HCT116 (cell line): ENCODE data around the gene HNRNPU. TPM values are rescaled to one million over a fixed set of nuclear protein-coding genes. Genes with fewer than 3 reads are reported as not detected.

Experiments
- ATAC-seq: fragments of 200-7000 bp; cut with Tn5 transposase; 2 replicates; pipeline ENCODE4 v1.9.1; 2020; ENCODE audit warnings: mild to moderate bottlenecking, moderate library complexity
- BruUV-seq: library from RNA; stranded (reverse); fragments of 400-500 nt; replicated peaks from 2 replicates; lab custom pipeline; 2021; lab: Mats Ljungman, UMichigan
- CTCF ChIA-PET: fragments of 300-600 bp; sonication (Branson Sonifier 250); formaldehyde crosslinking; loops from one replicate; lab custom pipeline; 2021; ENCODE audit warnings: antibody characterized with exemption; lab: Charles Lee
- POLR2A ChIA-PET: fragments of 300-600, 350-600 bp; sonication (Branson Sonifier 250); formaldehyde crosslinking; loops from one replicate; lab custom pipeline; 2021; ENCODE audit warnings: antibody characterized with exemption; lab: Charles Lee
- RAD21 ChIA-PET, 2 experiments: fragments of 300-600 bp; sonication (Branson Sonifier 250); formaldehyde crosslinking; loops; one replicate each; lab custom pipeline; 2023; ENCODE audit warnings: low total read pairs in 2 of 2; ENCODE audit not compliant: uncharacterized antibody in 2 of 2, unreplicated experiment in 2 of 2, low non-redundant PET in 1 of 2; lab: Charles Lee
- DNase-seq: peaks from one replicate; pipeline ENCODE4 v3.0.0-alpha.2; 2010; ENCODE audit warnings: low read depth, low spot score
- H2AFZ ChIP-seq: fragments of 200-600 bp; shearing (Covaris generic), sonication (generic); 2 replicates; pipeline ENCODE4 v1.6.1; 2017; ENCODE audit warnings: low read depth, mixed run types, mixed read lengths, antibody characterized with exemption, low read length; ENCODE audit not compliant: poor library complexity, severe bottlenecking
- H3K27ac ChIP-seq: 2 replicates; pipeline ENCODE4 v1.5.1; 2012; ENCODE audit warnings: low read depth, low read length
- H3K27me3 ChIP-seq: fragments of 200-600 bp; sonication (generic); 2 replicates; pipeline ENCODE4 v1.6.1; 2016; ENCODE audit warnings: mixed run types, low read length, mixed read lengths; ENCODE audit not compliant: insufficient read depth
- H3K36me3 ChIP-seq, 2 experiments: fragments of 200-500 bp in 1 of 2; fragments of 200-600 bp in 1 of 2; sonication (Bioruptor generic) in 1 of 2; sonication (generic) in 1 of 2; 2 replicates each; pipeline versions ENCODE4 v1.5.1 to v1.6.1; 2014 to 2016; ENCODE audit warnings: low read length in 2 of 2, inconsistent platforms in 1 of 2, mixed read lengths in 1 of 2, mixed run types in 1 of 2; ENCODE audit not compliant: insufficient read depth in 2 of 2, control insufficient read depth in 1 of 2
- H3K4me1 ChIP-seq, 2 experiments: fragments of 200-600 bp in 1 of 2; sonication (generic) in 1 of 2; 2 replicates each; pipeline versions ENCODE4 v1.5.1 to v1.6.1; 2012 to 2017; ENCODE audit warnings: low read length in 2 of 2, inconsistent platforms in 1 of 2, mild to moderate bottlenecking in 1 of 2, mixed read lengths in 1 of 2, mixed run types in 1 of 2, moderate library complexity in 1 of 2; ENCODE audit not compliant: insufficient read depth in 2 of 2, control insufficient read depth in 1 of 2
- H3K4me2 ChIP-seq: fragments of 200-600 bp; sonication (generic); 2 replicates; pipeline ENCODE4 v1.6.1; 2017; ENCODE audit warnings: mixed run types, low read length, mixed read lengths
- H3K4me3 ChIP-seq, 2 experiments: fragments of 200-600 bp in 1 of 2; sonication (generic) in 1 of 2; replicated peaks in 1 of 2; 2 replicates each; pipeline ENCODE4 v1.5.1; 2011 to 2016; ENCODE audit warnings: low read length in 2 of 2, control low read depth in 1 of 2, low read depth in 1 of 2, mild to moderate bottlenecking in 1 of 2, mixed read lengths in 1 of 2, mixed run types in 1 of 2
- H3K79me2 ChIP-seq: fragments of 200-600 bp; sonication (generic); 2 replicates; pipeline ENCODE4 v1.6.1; 2017; ENCODE audit warnings: mild to moderate bottlenecking, mixed run types, low read length, moderate library complexity, mixed read lengths; ENCODE audit not compliant: insufficient read depth
- H3K9ac ChIP-seq: fragments of 200-600 bp; sonication (generic); 2 replicates; pipeline ENCODE4 v1.6.1; 2016; ENCODE audit warnings: low read length, mixed read lengths
- H3K9me2 ChIP-seq: fragments of 200-600 bp; sonication (generic), shearing (Covaris generic); 2 replicates; pipeline ENCODE4 v1.6.1; 2017; ENCODE audit warnings: mixed run types, mild to moderate bottlenecking, moderate library complexity; ENCODE audit not compliant: insufficient read depth
- H3K9me3 ChIP-seq, 2 experiments: fragments of 200-500 bp in 1 of 2; fragments of 200-600 bp in 1 of 2; sonication (Bioruptor generic) in 1 of 2; sonication (generic) in 1 of 2; 2 replicates each; pipeline ENCODE4 v1.6.1; 2014 to 2017; ENCODE audit warnings: low read length in 2 of 2, mixed read lengths in 2 of 2, inconsistent platforms in 1 of 2, low read depth in 1 of 2, mild to moderate bottlenecking in 1 of 2, mixed run types in 1 of 2, moderate library complexity in 1 of 2; ENCODE audit not compliant: control insufficient read depth in 1 of 2, insufficient read depth in 1 of 2
- H4K20me1 ChIP-seq: fragments of 200-600 bp; sonication (generic), shearing (Covaris generic); 2 replicates; pipeline ENCODE4 v1.6.1; 2017; ENCODE audit warnings: mixed run types, mild to moderate bottlenecking, moderate library complexity; ENCODE audit not compliant: insufficient read depth
- EGR1 ChIP-seq: IDR thresholded peaks from 2 replicates; pipeline ENCODE4 v1.6.1; 2012; ENCODE audit warnings: low read depth
- EZH2 ChIP-seq: fragments of 200-600 bp; sonication (generic); IDR thresholded peaks from 2 replicates; pipeline ENCODE4 v1.6.1; 2017; ENCODE audit warnings: antibody characterized with exemption, mixed run types
- EZH2phosphoT487 ChIP-seq: fragments of 200-600 bp; IDR thresholded peaks from 2 replicates; pipeline ENCODE4 v1.6.1; 2018; ENCODE audit warnings: antibody characterized with exemption, borderline replicate concordance
- FOSL1 ChIP-seq: IDR thresholded peaks from 2 replicates; pipeline ENCODE4 v1.6.1; 2012; ENCODE audit warnings: low read depth
- JUND ChIP-seq: IDR thresholded peaks from 2 replicates; pipeline ENCODE4 v1.6.1; 2012
- POLR2A ChIP-seq: IDR thresholded peaks from 2 replicates; pipeline ENCODE4 v1.7.0; 2011; ENCODE audit warnings: borderline replicate concordance; ENCODE audit not compliant: insufficient read depth, insufficient read length; ENCODE audit errors: extremely low read depth
- POLR2AphosphoS5 ChIP-seq: IDR thresholded peaks from 2 replicates; pipeline ENCODE4 v1.6.1; 2011; ENCODE audit warnings: mild to moderate bottlenecking, low read depth, low read length, moderate library complexity
- TCF7L2 ChIP-seq: IDR thresholded peaks from 2 replicates; pipeline ENCODE4 v1.7.0; 2011; ENCODE audit warnings: borderline replicate concordance, inconsistent platforms; ENCODE audit not compliant: insufficient read depth, insufficient read length; ENCODE audit errors: extremely low read depth
- ZFX ChIP-seq: fragments of 450-650 bp; IDR thresholded peaks from 2 replicates; pipeline ENCODE4 v1.6.1; 2017
- intact Hi-C: fragments of 100-400 bp; cut with micrococcal nuclease; formaldehyde crosslinking; loops from 2 replicates; pipeline ENCODE4 v1.10.0; 2022
- total RNA-seq: library from RNA; stranded (reverse); gene quantifications from one replicate; pipeline ENCODE4 v1.2.1, GENCODE V29; 2021; ENCODE audit not compliant: unreplicated experiment
- TF ChIP-seq, protein P1 (sequence below): IDR thresholded peaks from 2 replicates; pipeline ENCODE4 v1.6.1; 2012
- TF ChIP-seq, protein P2 (sequence below), 3 experiments: fragments of 200-600 bp in 1 of 3; sonication (generic) in 1 of 3; IDR thresholded peaks in 2 of 3; conservative IDR thresholded peaks in 1 of 3; 2 replicates each; pipeline ENCODE4 v1.5.1; 2012 to 2017; ENCODE audit warnings: low read depth in 2 of 3, low read length in 2 of 3, antibody characterized with exemption in 1 of 3, borderline replicate concordance in 1 of 3, control low read depth in 1 of 3, mild to moderate bottlenecking in 1 of 3, mixed read lengths in 1 of 3, mixed run types in 1 of 3, moderate library complexity in 1 of 3; ENCODE audit not compliant: insufficient read depth in 1 of 3
- TF ChIP-seq, protein P3 (sequence below): IDR thresholded peaks from 2 replicates; pipeline ENCODE4 v1.6.1; 2012; ENCODE audit warnings: low read depth
- TF ChIP-seq, protein P4 (sequence below): IDR thresholded peaks from 2 replicates; pipeline ENCODE4 v1.6.1; 2012

HNRNPU gene
- total RNA-seq, 1 experiment from 2014 or later = 424 TPM

DNA sequence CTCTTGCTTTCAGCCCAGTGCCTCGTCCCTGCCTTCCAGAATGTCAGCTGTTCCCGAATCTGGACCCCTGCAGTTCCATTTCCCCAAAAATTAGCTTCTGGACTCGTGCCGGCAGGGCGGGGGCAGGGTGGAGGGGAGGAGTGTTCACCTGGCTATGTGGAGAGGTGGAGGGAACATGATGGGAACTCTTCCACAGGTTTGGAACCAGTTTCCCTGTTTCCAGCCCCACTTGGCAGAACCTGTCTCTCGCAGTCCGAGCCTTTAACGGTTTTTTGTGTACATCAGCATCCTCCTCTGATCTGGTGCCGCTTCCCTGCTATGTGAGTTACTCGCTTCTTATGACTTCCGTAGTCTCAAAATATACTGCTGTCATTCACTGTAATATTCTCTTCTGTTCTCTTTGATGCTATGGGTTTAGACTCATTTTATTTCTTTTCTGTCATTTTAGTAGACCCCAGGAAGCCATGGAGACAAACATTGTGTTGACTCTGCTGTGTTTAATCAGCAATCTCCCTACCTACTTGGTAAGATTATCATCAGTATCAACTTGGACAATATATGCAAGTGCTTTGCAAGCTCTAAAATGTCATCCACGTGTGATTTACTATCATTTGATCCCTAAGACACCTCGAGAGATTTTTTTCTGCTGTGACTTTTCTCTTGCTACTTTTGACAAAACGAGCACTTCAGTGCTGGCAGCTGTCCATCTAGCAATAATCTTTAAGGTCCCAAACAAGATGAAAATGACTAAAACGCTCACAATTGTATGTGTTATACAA is 33.3 kb upstream of the HNRNPU start:
- TF ChIP-seq FOSL1 (no peak), TCF7L2 (no peak), POLR2A (no peak), EZH2 (no peak), JUND (no peak), EGR1 (no peak), ZFX (no peak), POLR2AphosphoS5 (no peak), EZH2phosphoT487 (no peak)
- TF ChIP-seq, protein P1, sequence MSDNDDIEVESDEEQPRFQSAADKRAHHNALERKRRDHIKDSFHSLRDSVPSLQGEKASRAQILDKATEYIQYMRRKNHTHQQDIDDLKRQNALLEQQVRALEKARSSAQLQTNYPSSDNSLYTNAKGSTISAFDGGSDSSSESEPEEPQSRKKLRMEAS = no peak
- TF ChIP-seq, protein P2, sequence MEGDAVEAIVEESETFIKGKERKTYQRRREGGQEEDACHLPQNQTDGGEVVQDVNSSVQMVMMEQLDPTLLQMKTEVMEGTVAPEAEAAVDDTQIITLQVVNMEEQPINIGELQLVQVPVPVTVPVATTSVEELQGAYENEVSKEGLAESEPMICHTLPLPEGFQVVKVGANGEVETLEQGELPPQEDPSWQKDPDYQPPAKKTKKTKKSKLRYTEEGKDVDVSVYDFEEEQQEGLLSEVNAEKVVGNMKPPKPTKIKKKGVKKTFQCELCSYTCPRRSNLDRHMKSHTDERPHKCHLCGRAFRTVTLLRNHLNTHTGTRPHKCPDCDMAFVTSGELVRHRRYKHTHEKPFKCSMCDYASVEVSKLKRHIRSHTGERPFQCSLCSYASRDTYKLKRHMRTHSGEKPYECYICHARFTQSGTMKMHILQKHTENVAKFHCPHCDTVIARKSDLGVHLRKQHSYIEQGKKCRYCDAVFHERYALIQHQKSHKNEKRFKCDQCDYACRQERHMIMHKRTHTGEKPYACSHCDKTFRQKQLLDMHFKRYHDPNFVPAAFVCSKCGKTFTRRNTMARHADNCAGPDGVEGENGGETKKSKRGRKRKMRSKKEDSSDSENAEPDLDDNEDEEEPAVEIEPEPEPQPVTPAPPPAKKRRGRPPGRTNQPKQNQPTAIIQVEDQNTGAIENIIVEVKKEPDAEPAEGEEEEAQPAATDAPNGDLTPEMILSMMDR (IDR thresholded peaks at IDR 0.05 in 2 of 3, conservative IDR thresholded peaks at IDR 0.05 in 1 of 3; ENCODE audit: borderline replicate concordance in 1 of 3, insufficient read depth in 1 of 3, low read depth in 2 of 3, low read length in 2 of 3) = no peak
- TF ChIP-seq, protein P3, sequence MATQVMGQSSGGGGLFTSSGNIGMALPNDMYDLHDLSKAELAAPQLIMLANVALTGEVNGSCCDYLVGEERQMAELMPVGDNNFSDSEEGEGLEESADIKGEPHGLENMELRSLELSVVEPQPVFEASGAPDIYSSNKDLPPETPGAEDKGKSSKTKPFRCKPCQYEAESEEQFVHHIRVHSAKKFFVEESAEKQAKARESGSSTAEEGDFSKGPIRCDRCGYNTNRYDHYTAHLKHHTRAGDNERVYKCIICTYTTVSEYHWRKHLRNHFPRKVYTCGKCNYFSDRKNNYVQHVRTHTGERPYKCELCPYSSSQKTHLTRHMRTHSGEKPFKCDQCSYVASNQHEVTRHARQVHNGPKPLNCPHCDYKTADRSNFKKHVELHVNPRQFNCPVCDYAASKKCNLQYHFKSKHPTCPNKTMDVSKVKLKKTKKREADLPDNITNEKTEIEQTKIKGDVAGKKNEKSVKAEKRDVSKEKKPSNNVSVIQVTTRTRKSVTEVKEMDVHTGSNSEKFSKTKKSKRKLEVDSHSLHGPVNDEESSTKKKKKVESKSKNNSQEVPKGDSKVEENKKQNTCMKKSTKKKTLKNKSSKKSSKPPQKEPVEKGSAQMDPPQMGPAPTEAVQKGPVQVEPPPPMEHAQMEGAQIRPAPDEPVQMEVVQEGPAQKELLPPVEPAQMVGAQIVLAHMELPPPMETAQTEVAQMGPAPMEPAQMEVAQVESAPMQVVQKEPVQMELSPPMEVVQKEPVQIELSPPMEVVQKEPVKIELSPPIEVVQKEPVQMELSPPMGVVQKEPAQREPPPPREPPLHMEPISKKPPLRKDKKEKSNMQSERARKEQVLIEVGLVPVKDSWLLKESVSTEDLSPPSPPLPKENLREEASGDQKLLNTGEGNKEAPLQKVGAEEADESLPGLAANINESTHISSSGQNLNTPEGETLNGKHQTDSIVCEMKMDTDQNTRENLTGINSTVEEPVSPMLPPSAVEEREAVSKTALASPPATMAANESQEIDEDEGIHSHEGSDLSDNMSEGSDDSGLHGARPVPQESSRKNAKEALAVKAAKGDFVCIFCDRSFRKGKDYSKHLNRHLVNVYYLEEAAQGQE = no peak
- TF ChIP-seq, protein P4, sequence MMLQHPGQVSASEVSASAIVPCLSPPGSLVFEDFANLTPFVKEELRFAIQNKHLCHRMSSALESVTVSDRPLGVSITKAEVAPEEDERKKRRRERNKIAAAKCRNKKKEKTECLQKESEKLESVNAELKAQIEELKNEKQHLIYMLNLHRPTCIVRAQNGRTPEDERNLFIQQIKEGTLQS = no peak
- TF ChIP-seq, all 23 proteins: peak for 0

More for the DNA sequence above, 33.3 kb upstream of the HNRNPU start:
- no peak overlapping the region for H3K9ac ChIP-seq
- intact Hi-C loops = no loop called here
- DNase-seq = no peak
- no peaks in the 10 kb centered on the region for H3K9me3 ChIP-seq
- H3K9me2 ChIP-seq = no peaks in the 10 kb centered on the region
- H3K27ac ChIP-seq = no peak overlapping the region
- H3K36me3 ChIP-seq = no peaks in the 10 kb centered on the region
- no peak overlapping the region for H3K4me2 ChIP-seq
- no peaks in the 10 kb centered on the region for H4K20me1 ChIP-seq
- H3K4me1 ChIP-seq = peaks cover 3 to 10% of the 10 kb centered on the region in 2 experiments
- no TSS peak for BruUV-seq
- ChIA-PET CTCF (no interaction called here), POLR2A (no interaction called here), RAD21 (no interaction called here)
- no peak for ATAC-seq
- H3K4me3 ChIP-seq = no peak overlapping the region
- H3K27me3 ChIP-seq = no peaks in the 10 kb centered on the region
- H3K79me2 ChIP-seq = no peaks in the 10 kb centered on the region
- H2AFZ ChIP-seq = no peak overlapping the region
